Effector memory CD4-positive, alpha-beta T cell (primary cell): ENCODE results near the gene P3H3.

Source experiments
- DNase-seq, 3 donors: peaks; one replicate each; pipeline ENCODE4 v3.0.0-alpha.2; 2020
- H3K27ac ChIP-seq: 2 replicates; pipeline ENCODE4 v1.7.0; 2013; ENCODE audit warnings: mild to moderate bottlenecking, low read length, moderate library complexity; ENCODE audit not compliant: insufficient read depth, poor library complexity, severe bottlenecking
- H3K27me3 ChIP-seq: replicated peaks from 2 replicates; pipeline ENCODE4 v1.7.0; 2013; ENCODE audit warnings: mild to moderate bottlenecking, low read length; ENCODE audit not compliant: insufficient read depth, control insufficient read depth, poor library complexity, severe bottlenecking
- H3K36me3 ChIP-seq: 2 replicates; pipeline ENCODE4 v1.7.0; 2013; ENCODE audit warnings: mild to moderate bottlenecking, low read length, moderate library complexity; ENCODE audit not compliant: control insufficient read depth, insufficient read depth
- H3K4me1 ChIP-seq: 2 replicates; pipeline ENCODE4 v1.7.0; 2013; ENCODE audit warnings: low read length, mild to moderate bottlenecking; ENCODE audit not compliant: control insufficient read depth, insufficient read depth, poor library complexity, severe bottlenecking
- H3K4me3 ChIP-seq: 2 replicates; pipeline ENCODE4 v1.7.0; 2013; ENCODE audit warnings: low read length, low read depth, mild to moderate bottlenecking; ENCODE audit not compliant: insufficient read depth, poor library complexity, severe bottlenecking
- H3K9me3 ChIP-seq: 2 replicates; pipeline ENCODE4 v1.7.0; 2013; ENCODE audit warnings: mild to moderate bottlenecking, low read length, moderate library complexity; ENCODE audit not compliant: control insufficient read depth

Gene P3H3

GRCh38 chr12:6852651-6853354, 24.6 kb downstream of the P3H3 start:
- Histone ChIP-seq H3K4me3 (peak overlapping the region; percentile 87), H3K4me1 (peaks cover 23% of the 10 kb centered on the region), H3K9me3 (no peaks in the 10 kb centered on the region), H3K27ac (peak overlapping the region; percentile 93), H3K27me3 (no peaks in the 10 kb centered on the region), H3K36me3 (peaks cover 24% of the 10 kb centered on the region)
- peak; percentile 24 to 59 (median 53) for DNase-seq

DNA sequence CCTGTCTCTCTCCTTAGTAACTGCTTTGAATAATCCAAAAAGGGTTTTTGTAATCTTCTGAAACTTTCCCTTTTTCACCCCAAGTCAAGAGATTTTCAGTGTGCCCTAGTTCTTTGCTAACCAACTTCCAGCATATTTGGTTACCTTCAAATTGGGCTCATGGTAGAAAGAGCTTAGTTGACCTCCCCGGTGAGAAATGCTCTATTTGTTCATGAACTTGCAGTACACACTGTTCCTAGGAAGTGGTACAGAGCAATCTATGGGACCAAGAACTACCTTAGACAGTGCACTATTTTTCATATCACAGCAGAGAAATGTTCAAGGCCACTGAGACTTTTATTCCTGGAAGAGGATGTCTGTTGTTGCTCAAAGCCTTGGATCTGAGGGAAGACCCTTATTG, 25.4 kb downstream of the P3H3 start:
- Histone ChIP-seq H3K36me3 (peaks cover 33% of the 10 kb centered on the region), H3K9me3 (no peaks in the 10 kb centered on the region), H3K27ac (peak overlapping the region; percentile 93), H3K27me3 (no peaks in the 10 kb centered on the region), H3K4me3 (no peak overlapping the region), H3K4me1 (peaks cover 23% of the 10 kb centered on the region)
- no peak for DNase-seq

GRCh38 chr12:6854036-6854435, 25.8 kb downstream of the P3H3 start:
- peaks cover 37% of the 10 kb centered on the region for H3K36me3 ChIP-seq
- H3K27ac ChIP-seq = peak overlapping the region; percentile 30
- H3K4me1 ChIP-seq = peaks cover 23% of the 10 kb centered on the region

GRCh38 chr12:6855322-6855721, 27.1 kb downstream of the P3H3 start:
- DNase-seq = no peak
- Histone ChIP-seq H3K4me3 (no peak overlapping the region), H3K9me3 (no peaks in the 10 kb centered on the region), H3K36me3 (peaks cover 48% of the 10 kb centered on the region), H3K27ac (peak overlapping the region; percentile 27), H3K27me3 (no peaks in the 10 kb centered on the region), H3K4me1 (peaks cover 23% of the 10 kb centered on the region)

More at GRCh38 chr12:6854036-6854435, 25.8 kb downstream of the P3H3 start:
- Histone ChIP-seq H3K27me3 (no peaks in the 10 kb centered on the region), H3K9me3 (no peaks in the 10 kb centered on the region), H3K4me3 (no peak overlapping the region)
- DNase-seq = no peak

GRCh38 chr12:6858799-6859198, 30.6 kb downstream of the P3H3 start:
- no peak overlapping the region for H3K27ac ChIP-seq
- peaks cover 6% of the 10 kb centered on the region for H3K4me1 ChIP-seq
- no peak for DNase-seq
- no peak overlapping the region for H3K4me3 ChIP-seq
- peaks cover 77% of the 10 kb centered on the region for H3K36me3 ChIP-seq
- no peaks in the 10 kb centered on the region for H3K27me3 ChIP-seq
- no peaks in the 10 kb centered on the region for H3K9me3 ChIP-seq

- Histone ChIP-seq H3K27me3 (no peaks in the 10 kb centered on the region), H3K4me1 (no peaks in the 10 kb centered on the region), H3K27ac (no peak overlapping the region), H3K4me3 (no peak overlapping the region), H3K9me3 (no peaks in the 10 kb centered on the region), H3K36me3 (peaks cover 82% of the 10 kb centered on the region)
- no peak for DNase-seq
Measured at GRCh38 chr12:6860116-6860515, 31.9 kb downstream of the P3H3 start.

DNA sequence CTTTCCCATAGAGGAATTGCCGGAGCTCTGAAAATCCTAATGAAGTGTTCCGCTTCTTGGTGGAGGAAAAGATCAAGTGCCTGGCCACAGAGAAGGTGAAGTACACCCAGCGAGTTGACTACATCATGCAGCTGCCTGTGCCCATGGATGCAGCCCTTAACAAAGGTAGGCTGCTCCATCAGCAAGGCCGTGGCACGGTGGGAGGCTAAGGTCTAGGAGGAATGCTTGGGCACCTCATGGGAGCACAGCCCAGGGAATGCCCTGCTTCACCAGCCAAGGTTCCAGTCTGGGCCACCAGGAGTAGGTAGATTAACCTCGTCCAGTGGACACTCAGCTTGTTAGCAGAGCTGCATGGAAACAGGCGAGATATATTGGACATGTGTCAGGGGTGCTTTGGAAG, 32.7 kb downstream of the P3H3 start:
- Histone ChIP-seq H3K27me3 (no peaks in the 10 kb centered on the region), H3K27ac (no peak overlapping the region), H3K36me3 (peaks cover 76% of the 10 kb centered on the region), H3K9me3 (no peaks in the 10 kb centered on the region), H3K4me3 (no peak overlapping the region), H3K4me1 (no peaks in the 10 kb centered on the region)
- no peak for DNase-seq

DNA sequence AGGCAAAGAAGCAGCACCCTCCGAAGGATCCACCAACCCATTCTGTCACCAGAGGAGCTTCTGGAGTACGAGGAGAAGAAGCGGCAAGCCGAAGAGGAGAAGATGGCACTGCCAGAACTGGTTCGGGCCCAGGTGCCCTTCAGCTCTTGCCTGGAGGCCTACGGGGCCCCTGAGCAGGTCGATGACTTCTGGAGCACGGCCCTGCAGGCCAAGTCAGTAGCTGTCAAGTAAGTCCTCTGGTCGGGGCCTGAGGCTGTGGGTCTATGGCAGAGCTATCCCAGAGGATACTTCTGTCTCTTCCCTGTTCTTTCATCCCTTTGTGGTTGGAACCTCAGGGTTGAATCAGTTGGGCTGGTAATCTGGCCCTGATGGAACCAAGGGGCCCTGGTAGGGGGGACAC, 33.2 kb downstream of the P3H3 start:
- Histone ChIP-seq H3K9me3 (no peaks in the 10 kb centered on the region), H3K4me3 (no peak overlapping the region), H3K36me3 (peaks cover 72% of the 10 kb centered on the region), H3K4me1 (no peaks in the 10 kb centered on the region), H3K27ac (no peak overlapping the region), H3K27me3 (no peaks in the 10 kb centered on the region)
- no peak for DNase-seq

- H3K9me3 ChIP-seq = no peaks in the 10 kb centered on the region
- H3K36me3 ChIP-seq = peaks cover 55% of the 10 kb centered on the region
- H3K27ac ChIP-seq = no peak overlapping the region
- H3K27me3 ChIP-seq = no peaks in the 10 kb centered on the region
- H3K4me1 ChIP-seq = peaks cover 7% of the 10 kb centered on the region
- DNase-seq = no peak
- no peak overlapping the region for H3K4me3 ChIP-seq
Measured at GRCh38 chr12:6863033-6863432, 34.8 kb downstream of the P3H3 start.

DNA sequence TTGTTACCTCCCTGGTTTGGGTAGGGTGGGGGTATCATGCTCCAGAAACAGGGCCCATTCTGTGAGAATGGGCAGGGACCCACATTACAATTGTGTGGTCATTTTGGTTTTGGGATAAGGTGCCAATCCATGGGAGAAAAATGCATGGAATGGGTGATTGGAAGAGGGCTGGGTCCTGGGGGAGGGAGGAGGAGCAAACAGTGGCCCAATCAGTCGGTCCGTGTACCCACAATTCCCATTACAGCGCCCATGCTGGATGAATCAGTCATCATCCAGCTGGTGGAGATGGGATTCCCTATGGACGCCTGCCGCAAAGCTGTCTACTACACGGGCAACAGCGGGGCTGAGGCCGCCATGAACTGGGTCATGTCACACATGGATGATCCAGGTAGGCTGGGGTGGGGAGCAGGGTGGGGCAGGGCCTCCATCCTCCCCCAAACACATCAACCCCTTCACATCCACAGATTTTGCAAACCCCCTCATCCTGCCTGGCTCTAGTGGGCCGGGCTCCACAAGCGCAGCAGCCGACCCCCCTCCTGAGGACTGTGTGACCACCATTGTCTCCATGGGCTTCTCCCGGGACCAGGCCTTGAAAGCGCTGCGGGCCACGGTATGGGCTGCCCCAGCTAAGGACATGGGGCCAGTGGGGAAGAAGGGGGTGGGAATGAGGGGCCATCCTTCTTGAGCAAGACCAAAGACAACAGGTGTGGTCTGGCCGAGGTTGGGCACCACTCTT, 35.5 kb downstream of the P3H3 start:
- DNase-seq = no peak
- Histone ChIP-seq H3K36me3 (peaks cover 48% of the 10 kb centered on the region), H3K9me3 (no peaks in the 10 kb centered on the region), H3K27ac (no peak overlapping the region), H3K27me3 (no peaks in the 10 kb centered on the region), H3K4me1 (peaks cover 14% of the 10 kb centered on the region), H3K4me3 (no peak overlapping the region)
